ENCODE data around the gene DEDD. TPM values are rescaled to one million over a fixed set of nuclear protein-coding genes. Genes with fewer than 3 reads are reported as not detected.

DEDD gene
- total RNA-seq, 1 experiment from 2014 or later = 39.2 TPM

DNA sequence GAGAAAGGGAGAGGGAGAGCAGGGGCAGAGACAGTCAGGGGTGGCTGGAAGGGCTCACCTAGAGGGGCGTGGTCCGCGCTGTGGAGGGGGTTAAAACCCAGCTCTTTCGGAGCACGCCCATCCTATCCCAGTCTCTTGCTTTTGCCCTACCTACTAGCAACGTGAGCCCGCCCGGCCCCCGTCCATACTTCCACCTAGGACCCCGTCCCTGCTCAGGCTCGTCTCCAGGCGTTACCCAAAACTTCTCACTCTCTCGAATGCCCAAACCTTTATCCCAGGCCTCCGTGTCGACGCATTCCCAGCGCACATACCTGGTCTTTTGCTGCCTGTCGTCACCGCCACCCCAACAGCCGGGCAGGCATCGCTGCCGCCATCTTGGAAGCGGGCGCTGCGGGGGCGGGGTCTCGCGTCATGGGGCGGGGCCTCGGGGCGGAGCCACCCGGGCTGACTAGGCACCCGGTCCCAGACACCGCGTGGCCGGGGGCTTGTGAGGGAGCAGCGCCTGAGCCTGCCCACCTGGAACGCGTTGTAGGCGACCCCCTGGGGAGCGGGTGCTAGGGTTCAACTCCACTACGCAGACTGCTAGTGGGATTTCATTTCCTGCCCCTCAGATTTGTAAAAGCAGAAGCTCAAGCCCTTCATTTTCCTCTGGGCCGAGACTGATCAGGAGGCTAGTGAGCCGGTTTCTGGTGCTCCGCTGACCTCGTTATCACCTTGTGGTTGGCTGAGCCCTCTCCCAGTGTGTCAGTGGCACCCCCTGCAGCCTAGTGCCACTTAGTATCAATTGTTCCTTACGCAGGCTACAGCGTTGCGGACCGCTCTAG lies 44.9 kb upstream of the DEDD start, which contains the start of gene B4GALT3 (continued):
- TF ChIP-seq, protein P1, sequence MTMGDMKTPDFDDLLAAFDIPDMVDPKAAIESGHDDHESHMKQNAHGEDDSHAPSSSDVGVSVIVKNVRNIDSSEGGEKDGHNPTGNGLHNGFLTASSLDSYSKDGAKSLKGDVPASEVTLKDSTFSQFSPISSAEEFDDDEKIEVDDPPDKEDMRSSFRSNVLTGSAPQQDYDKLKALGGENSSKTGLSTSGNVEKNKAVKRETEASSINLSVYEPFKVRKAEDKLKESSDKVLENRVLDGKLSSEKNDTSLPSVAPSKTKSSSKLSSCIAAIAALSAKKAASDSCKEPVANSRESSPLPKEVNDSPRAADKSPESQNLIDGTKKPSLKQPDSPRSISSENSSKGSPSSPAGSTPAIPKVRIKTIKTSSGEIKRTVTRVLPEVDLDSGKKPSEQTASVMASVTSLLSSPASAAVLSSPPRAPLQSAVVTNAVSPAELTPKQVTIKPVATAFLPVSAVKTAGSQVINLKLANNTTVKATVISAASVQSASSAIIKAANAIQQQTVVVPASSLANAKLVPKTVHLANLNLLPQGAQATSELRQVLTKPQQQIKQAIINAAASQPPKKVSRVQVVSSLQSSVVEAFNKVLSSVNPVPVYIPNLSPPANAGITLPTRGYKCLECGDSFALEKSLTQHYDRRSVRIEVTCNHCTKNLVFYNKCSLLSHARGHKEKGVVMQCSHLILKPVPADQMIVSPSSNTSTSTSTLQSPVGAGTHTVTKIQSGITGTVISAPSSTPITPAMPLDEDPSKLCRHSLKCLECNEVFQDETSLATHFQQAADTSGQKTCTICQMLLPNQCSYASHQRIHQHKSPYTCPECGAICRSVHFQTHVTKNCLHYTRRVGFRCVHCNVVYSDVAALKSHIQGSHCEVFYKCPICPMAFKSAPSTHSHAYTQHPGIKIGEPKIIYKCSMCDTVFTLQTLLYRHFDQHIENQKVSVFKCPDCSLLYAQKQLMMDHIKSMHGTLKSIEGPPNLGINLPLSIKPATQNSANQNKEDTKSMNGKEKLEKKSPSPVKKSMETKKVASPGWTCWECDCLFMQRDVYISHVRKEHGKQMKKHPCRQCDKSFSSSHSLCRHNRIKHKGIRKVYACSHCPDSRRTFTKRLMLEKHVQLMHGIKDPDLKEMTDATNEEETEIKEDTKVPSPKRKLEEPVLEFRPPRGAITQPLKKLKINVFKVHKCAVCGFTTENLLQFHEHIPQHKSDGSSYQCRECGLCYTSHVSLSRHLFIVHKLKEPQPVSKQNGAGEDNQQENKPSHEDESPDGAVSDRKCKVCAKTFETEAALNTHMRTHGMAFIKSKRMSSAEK (CRISPR knock-in tag; IDR thresholded peaks at IDR 0.05; ENCODE audit: borderline replicate concordance) = no peak
- TF ChIP-seq HMGA2 (CRISPR knock-in tag; IDR thresholded peaks at IDR 0.05) (no peak), ZNF671 (CRISPR knock-in tag; IDR thresholded peaks at IDR 0.05) (no peak), KAT7 (CRISPR knock-in tag; IDR thresholded peaks at IDR 0.05; ENCODE audit: borderline replicate concordance) (no peak), ATF1 (CRISPR knock-in tag; IDR thresholded peaks at IDR 0.05) (no peak), ZNF263 (CRISPR knock-in tag; IDR thresholded peaks at IDR 0.05; ENCODE audit: low read depth) (no peak; the same call in 1 of the 2 replicates), SMAD3 (CRISPR knock-in tag; IDR thresholded peaks at IDR 0.05; ENCODE audit: borderline replicate concordance) (peak; percentile 53; the same call in 1 of the 2 replicates), JAZF1 (CRISPR knock-in tag; IDR thresholded peaks at IDR 0.05) (no peak), OVOL2 (CRISPR knock-in tag; IDR thresholded peaks at IDR 0.05; ENCODE audit: borderline replicate concordance) (no peak), ESRRA (CRISPR knock-in tag; IDR thresholded peaks at IDR 0.05; ENCODE audit: borderline replicate concordance) (peak; percentile 83; the same call in 1 of the 2 replicates), GABPB1 (CRISPR knock-in tag; IDR thresholded peaks at IDR 0.05) (peak; percentile 42), ZNF219 (CRISPR knock-in tag; IDR thresholded peaks at IDR 0.05; ENCODE audit: borderline replicate concordance) (no peak), CREB1 (CRISPR knock-in tag; IDR thresholded peaks at IDR 0.05) (peak; percentile 34; the same call in 1 of the 2 replicates), ZNF121 (CRISPR knock-in tag; IDR thresholded peaks at IDR 0.05) (no peak), RELA (CRISPR knock-in tag; IDR thresholded peaks at IDR 0.05; ENCODE audit: borderline replicate concordance) (no peak), TEAD4 (CRISPR knock-in tag; IDR thresholded peaks at IDR 0.05) (no peak), RORB (CRISPR knock-in tag; IDR thresholded peaks at IDR 0.05) (no peak), ZNF232 (CRISPR knock-in tag; IDR thresholded peaks at IDR 0.05) (peak; percentile 84; the same call in 1 of the 2 replicates)
- TF ChIP-seq, protein P2, sequence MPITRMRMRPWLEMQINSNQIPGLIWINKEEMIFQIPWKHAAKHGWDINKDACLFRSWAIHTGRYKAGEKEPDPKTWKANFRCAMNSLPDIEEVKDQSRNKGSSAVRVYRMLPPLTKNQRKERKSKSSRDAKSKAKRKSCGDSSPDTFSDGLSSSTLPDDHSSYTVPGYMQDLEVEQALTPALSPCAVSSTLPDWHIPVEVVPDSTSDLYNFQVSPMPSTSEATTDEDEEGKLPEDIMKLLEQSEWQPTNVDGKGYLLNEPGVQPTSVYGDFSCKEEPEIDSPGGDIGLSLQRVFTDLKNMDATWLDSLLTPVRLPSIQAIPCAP (CRISPR knock-in tag; IDR thresholded peaks at IDR 0.05) = no peak
- TF ChIP-seq, protein P3, sequence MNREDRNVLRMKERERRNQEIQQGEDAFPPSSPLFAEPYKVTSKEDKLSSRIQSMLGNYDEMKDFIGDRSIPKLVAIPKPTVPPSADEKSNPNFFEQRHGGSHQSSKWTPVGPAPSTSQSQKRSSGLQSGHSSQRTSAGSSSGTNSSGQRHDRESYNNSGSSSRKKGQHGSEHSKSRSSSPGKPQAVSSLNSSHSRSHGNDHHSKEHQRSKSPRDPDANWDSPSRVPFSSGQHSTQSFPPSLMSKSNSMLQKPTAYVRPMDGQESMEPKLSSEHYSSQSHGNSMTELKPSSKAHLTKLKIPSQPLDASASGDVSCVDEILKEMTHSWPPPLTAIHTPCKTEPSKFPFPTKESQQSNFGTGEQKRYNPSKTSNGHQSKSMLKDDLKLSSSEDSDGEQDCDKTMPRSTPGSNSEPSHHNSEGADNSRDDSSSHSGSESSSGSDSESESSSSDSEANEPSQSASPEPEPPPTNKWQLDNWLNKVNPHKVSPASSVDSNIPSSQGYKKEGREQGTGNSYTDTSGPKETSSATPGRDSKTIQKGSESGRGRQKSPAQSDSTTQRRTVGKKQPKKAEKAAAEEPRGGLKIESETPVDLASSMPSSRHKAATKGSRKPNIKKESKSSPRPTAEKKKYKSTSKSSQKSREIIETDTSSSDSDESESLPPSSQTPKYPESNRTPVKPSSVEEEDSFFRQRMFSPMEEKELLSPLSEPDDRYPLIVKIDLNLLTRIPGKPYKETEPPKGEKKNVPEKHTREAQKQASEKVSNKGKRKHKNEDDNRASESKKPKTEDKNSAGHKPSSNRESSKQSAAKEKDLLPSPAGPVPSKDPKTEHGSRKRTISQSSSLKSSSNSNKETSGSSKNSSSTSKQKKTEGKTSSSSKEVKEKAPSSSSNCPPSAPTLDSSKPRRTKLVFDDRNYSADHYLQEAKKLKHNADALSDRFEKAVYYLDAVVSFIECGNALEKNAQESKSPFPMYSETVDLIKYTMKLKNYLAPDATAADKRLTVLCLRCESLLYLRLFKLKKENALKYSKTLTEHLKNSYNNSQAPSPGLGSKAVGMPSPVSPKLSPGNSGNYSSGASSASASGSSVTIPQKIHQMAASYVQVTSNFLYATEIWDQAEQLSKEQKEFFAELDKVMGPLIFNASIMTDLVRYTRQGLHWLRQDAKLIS (CRISPR knock-in tag; IDR thresholded peaks at IDR 0.05; ENCODE audit: borderline replicate concordance) = 0 out of 2 replicates have a peak, but pooled peaks have one; percentile 52
- TF ChIP-seq, protein P4, sequence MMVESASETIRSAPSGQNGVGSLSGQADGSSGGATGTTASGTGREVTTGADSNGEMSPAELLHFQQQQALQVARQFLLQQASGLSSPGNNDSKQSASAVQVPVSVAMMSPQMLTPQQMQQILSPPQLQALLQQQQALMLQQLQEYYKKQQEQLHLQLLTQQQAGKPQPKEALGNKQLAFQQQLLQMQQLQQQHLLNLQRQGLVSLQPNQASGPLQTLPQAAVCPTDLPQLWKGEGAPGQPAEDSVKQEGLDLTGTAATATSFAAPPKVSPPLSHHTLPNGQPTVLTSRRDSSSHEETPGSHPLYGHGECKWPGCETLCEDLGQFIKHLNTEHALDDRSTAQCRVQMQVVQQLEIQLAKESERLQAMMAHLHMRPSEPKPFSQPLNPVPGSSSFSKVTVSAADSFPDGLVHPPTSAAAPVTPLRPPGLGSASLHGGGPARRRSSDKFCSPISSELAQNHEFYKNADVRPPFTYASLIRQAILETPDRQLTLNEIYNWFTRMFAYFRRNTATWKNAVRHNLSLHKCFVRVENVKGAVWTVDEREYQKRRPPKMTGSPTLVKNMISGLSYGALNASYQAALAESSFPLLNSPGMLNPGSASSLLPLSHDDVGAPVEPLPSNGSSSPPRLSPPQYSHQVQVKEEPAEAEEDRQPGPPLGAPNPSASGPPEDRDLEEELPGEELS (CRISPR knock-in tag; IDR thresholded peaks at IDR 0.05) = peak; percentile 78
- TF ChIP-seq, protein P5, sequence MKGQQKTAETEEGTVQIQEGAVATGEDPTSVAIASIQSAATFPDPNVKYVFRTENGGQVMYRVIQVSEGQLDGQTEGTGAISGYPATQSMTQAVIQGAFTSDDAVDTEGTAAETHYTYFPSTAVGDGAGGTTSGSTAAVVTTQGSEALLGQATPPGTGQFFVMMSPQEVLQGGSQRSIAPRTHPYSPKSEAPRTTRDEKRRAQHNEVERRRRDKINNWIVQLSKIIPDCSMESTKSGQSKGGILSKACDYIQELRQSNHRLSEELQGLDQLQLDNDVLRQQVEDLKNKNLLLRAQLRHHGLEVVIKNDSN (CRISPR knock-in tag; IDR thresholded peaks at IDR 0.05) = 0 out of 2 replicates have a peak, but pooled peaks have one; percentile 40
- TF ChIP-seq, protein P6, sequence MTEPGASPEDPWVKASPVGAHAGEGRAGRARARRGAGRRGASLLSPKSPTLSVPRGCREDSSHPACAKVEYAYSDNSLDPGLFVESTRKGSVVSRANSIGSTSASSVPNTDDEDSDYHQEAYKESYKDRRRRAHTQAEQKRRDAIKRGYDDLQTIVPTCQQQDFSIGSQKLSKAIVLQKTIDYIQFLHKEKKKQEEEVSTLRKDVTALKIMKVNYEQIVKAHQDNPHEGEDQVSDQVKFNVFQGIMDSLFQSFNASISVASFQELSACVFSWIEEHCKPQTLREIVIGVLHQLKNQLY (CRISPR knock-in tag; IDR thresholded peaks at IDR 0.05) = peak; percentile 74; the same call in 1 of the 2 replicates
- TF ChIP-seq, protein P7, sequence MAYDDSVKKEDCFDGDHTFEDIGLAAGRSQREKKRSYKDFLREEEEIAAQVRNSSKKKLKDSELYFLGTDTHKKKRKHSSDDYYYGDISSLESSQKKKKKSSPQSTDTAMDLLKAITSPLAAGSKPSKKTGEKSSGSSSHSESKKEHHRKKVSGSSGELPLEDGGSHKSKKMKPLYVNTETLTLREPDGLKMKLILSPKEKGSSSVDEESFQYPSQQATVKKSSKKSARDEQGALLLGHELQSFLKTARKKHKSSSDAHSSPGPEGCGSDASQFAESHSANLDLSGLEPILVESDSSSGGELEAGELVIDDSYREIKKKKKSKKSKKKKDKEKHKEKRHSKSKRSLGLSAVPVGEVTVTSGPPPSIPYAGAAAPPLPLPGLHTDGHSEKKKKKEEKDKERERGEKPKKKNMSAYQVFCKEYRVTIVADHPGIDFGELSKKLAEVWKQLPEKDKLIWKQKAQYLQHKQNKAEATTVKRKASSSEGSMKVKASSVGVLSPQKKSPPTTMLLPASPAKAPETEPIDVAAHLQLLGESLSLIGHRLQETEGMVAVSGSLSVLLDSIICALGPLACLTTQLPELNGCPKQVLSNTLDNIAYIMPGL (CRISPR knock-in tag; IDR thresholded peaks at IDR 0.05) = peak; percentile 72; the same call in 1 of the 2 replicates

Data from WTC11 (cell line).